HFFc6 (cell line): ENCODE data around the gene ADH1C. TPM values are rescaled to one million over a fixed set of nuclear protein-coding genes. Genes with fewer than 3 reads are reported as not detected.

Source experiments
- DNase-seq: peaks from one replicate; pipeline ENCODE4 v3.0.0-alpha.2; 2018
- H3K27ac Mint-ChIP-seq: 2 replicates; pipeline ENCODE4 v1.8.0; 2020; ENCODE audit warnings: mild to moderate bottlenecking, mixed read lengths
- H3K27me3 Mint-ChIP-seq: 2 replicates; pipeline ENCODE4 v1.8.0; 2021; ENCODE audit warnings: mild to moderate bottlenecking, moderate library complexity, mixed read lengths; ENCODE audit not compliant: insufficient read depth
- H3K36me3 Mint-ChIP-seq: 2 replicates; pipeline ENCODE4 v1.8.0; 2021; ENCODE audit warnings: low read depth, mixed read lengths
- H3K4me1 Mint-ChIP-seq: 2 replicates; pipeline ENCODE4 v1.8.0; 2020; ENCODE audit warnings: low read depth, mixed read lengths
- H3K4me3 Mint-ChIP-seq: 2 replicates; pipeline ENCODE4 v1.8.0; 2020; ENCODE audit warnings: mild to moderate bottlenecking, moderate library complexity, mixed read lengths
- H3K9me3 Mint-ChIP-seq: 2 replicates; pipeline ENCODE4 v1.8.0; 2020; ENCODE audit warnings: mild to moderate bottlenecking, mixed read lengths
- total RNA-seq, 6 experiments: library from RNA; stranded (reverse); fragmentation: NEBNext Ultra II Directional; extraction: Animal tissue kit (Norgen Biotek cat#: 25700); gene quantifications; 2 replicates in 1 of 6; 3 replicates in 5 of 6; pipeline ENCODE4 v1.2.3, GENCODE V29; 2021
- TF ChIP-seq, protein P1 (sequence below): fragments of 200-600 bp; sonication (generic); IDR thresholded peaks from 2 replicates; pipeline ENCODE4 v1.5.0; 2021; ENCODE audit warnings: antibody characterized with exemption, mild to moderate bottlenecking

Gene ADH1C
- total RNA-seq, 6 experiments from 2014 or later, result not detected

- TF ChIP-seq, protein P1, sequence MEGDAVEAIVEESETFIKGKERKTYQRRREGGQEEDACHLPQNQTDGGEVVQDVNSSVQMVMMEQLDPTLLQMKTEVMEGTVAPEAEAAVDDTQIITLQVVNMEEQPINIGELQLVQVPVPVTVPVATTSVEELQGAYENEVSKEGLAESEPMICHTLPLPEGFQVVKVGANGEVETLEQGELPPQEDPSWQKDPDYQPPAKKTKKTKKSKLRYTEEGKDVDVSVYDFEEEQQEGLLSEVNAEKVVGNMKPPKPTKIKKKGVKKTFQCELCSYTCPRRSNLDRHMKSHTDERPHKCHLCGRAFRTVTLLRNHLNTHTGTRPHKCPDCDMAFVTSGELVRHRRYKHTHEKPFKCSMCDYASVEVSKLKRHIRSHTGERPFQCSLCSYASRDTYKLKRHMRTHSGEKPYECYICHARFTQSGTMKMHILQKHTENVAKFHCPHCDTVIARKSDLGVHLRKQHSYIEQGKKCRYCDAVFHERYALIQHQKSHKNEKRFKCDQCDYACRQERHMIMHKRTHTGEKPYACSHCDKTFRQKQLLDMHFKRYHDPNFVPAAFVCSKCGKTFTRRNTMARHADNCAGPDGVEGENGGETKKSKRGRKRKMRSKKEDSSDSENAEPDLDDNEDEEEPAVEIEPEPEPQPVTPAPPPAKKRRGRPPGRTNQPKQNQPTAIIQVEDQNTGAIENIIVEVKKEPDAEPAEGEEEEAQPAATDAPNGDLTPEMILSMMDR, result no peak
- Mint-ChIP-seq H3K36me3 (no peaks in the 10 kb centered on the region), H3K27me3 (no peaks in the 10 kb centered on the region; the same call in 1 of the 2 replicates), H3K27ac (no peak overlapping the region), H3K4me3 (no peak overlapping the region), H3K9me3 (no peaks in the 10 kb centered on the region; the same call in 1 of the 2 replicates), H3K4me1 (no peaks in the 10 kb centered on the region)
- DNase-seq, result no peak
These were observed 10.2 kb upstream of the ADH1C start for GRCh38 chr4:99362768-99363167.

GRCh38 chr4:99361899-99362275 is 9.3 kb upstream of the ADH1C start:
- no peaks in the 10 kb centered on the region; the same call in 1 of the 2 replicates for H3K27me3 Mint-ChIP-seq
- H3K9me3 Mint-ChIP-seq, result no peaks in the 10 kb centered on the region; the same call in 1 of the 2 replicates
- no peak overlapping the region for H3K27ac Mint-ChIP-seq
- no peaks in the 10 kb centered on the region for H3K36me3 Mint-ChIP-seq
- no peak for DNase-seq
- no peaks in the 10 kb centered on the region for H3K4me1 Mint-ChIP-seq
- H3K4me3 Mint-ChIP-seq, result no peak overlapping the region
- TF ChIP-seq, protein P1, result no peak

DNA sequence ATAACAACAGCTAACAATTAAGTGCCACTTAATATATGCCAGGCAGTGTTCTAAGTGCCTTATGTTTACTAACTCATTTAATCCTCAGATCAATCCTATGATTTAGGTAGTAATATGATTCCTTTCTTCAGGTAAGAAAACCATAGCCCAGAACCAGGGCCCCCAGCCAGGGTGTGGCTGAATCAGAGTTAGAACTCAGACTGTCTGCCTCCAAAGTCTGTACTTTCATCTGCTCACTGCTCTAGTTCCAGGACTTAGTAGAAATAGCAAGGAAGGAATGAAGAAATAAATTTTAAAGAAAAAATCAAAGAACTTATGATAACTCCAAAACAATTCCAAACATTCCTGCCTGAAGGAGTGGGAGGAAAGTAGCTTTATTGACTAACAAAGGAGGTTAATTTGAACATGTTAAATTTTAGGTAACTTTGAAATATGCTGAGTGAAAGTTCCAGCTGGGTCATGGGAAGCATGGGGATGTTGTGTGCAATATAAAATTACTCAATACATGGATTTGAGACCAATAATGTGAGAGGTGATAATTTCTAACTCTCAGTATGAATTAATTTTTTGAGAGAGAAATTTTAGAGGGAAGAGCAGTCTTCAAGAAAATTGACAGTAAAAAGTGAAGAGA is 8.8 kb upstream of the ADH1C start:
- DNase-seq, result no peak
- TF ChIP-seq, protein P1, result no peak
- H3K27me3 Mint-ChIP-seq, result no peaks in the 10 kb centered on the region; the same call in 1 of the 2 replicates
- H3K4me1 Mint-ChIP-seq, result no peaks in the 10 kb centered on the region
- no peak overlapping the region for H3K4me3 Mint-ChIP-seq
- H3K27ac Mint-ChIP-seq, result no peak overlapping the region
- H3K36me3 Mint-ChIP-seq, result no peaks in the 10 kb centered on the region
- H3K9me3 Mint-ChIP-seq, result no peaks in the 10 kb centered on the region; the same call in 1 of the 2 replicates

GRCh38 chr4:99359480-99360204 is 7.1 kb upstream of the ADH1C start:
- Mint-ChIP-seq H3K27ac (no peak overlapping the region), H3K9me3 (peaks cover 4% of the 10 kb centered on the region; the same call in 1 of the 2 replicates), H3K4me3 (no peak overlapping the region), H3K27me3 (no peaks in the 10 kb centered on the region; the same call in 1 of the 2 replicates), H3K4me1 (no peaks in the 10 kb centered on the region), H3K36me3 (no peaks in the 10 kb centered on the region)
- TF ChIP-seq, protein P1, result no peak
- DNase-seq, result no peak

DNA sequence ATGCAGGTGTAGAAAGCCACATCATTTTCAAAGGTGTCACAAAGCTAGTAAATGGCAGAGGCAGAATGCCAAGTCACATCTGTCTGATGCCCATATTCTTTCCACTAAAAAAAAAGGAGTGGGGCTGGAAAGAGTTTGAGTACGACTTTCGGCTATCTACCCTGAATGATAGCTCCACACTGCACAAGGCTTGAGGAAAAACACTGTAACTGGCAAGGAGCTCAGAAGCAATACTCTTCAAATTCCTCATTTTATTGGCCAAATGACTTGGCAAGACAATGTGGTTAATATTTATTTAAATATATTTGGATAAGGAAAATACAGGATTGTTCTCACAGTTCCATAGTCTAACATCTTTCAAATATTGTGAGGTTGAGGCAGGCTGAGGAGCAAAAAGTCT is 5.4 kb upstream of the ADH1C start:
- no peak overlapping the region for H3K27ac Mint-ChIP-seq
- H3K9me3 Mint-ChIP-seq, result peaks cover 10% of the 10 kb centered on the region; the same call in 1 of the 2 replicates
- H3K27me3 Mint-ChIP-seq, result no peaks in the 10 kb centered on the region; the same call in 1 of the 2 replicates
- no peaks in the 10 kb centered on the region for H3K36me3 Mint-ChIP-seq
- H3K4me3 Mint-ChIP-seq, result no peak overlapping the region
- no peaks in the 10 kb centered on the region for H3K4me1 Mint-ChIP-seq
- TF ChIP-seq, protein P1, result no peak
- DNase-seq, result no peak
